ENCODE results near the gene DNAJA3. TPM values are rescaled to one million over a fixed set of nuclear protein-coding genes. Genes with fewer than 3 reads are reported as not detected.

Gene DNAJA3
- total and polyA plus RNA-seq, 2 experiments from 2014 or later: 47.2 to 51.0 TPM

DNA sequence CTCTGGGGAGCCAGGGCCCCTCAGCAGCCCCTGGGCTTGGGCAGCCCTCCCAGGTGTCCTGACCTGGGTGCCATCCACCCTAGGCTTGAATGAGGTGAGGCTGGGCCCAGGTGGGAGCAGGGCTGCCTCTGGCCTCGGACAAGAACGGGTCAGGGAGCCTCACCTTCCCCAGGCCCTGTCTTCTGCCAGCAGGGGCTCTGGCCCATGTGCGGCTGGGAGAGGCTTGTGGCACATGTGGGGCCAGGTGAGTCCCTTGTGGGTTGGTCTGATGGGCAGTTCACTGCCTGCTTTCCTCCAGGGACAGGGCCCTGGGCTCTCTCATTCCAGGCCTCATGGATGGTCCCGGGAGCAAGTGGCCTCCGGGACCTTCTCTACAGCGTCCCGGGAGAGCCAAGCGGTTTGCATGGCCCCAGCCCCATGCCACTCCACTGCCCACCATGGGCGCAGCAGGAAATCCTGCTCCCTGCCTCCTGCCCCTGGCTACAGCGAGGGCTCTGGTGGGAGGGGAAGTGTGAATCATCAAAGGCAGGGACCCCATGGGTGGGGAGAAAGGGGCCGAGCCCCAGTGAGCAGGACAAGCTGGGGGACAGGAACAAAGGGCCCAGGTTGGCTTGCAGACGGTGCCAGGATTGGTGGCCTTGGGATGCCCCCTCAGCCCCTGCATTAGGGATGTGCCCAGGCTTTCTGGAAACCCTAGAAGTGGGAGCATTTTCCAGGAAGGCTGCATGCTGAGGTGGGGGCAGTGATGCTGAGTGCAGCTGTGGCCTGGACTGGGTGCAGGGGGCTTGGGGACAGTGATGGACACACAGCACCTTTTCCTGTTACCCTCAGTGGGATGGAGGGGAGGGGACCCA, 41.9 kb upstream of the DNAJA3 start:
- TF ChIP-seq EZH2 (IDR thresholded peaks at IDR 0.05; ENCODE audit: insufficient read depth, poor library complexity, severe bottlenecking) (no peak), EZH2phosphoT487 (IDR thresholded peaks at IDR 0.05; ENCODE audit: insufficient read depth, low read depth) (no peak)
- peaks cover 71% of the 10 kb centered on the region for H3K4me1 ChIP-seq (ENCODE audit: insufficient read depth)
- H3K27ac ChIP-seq: peak overlapping the region; percentile 90
- peak; percentile 28 for DNase-seq
- H4K20me1 ChIP-seq (ENCODE audit: insufficient read depth): no peaks in the 10 kb centered on the region
- in situ Hi-C loops (cut with MboI): no loop called here
- no peaks in the 10 kb centered on the region for H3K9me2 ChIP-seq (ENCODE audit: insufficient read depth)
- no peaks in the 10 kb centered on the region for H3K27me3 ChIP-seq (replicated peaks; ENCODE audit: insufficient read depth)
- peaks cover 30% of the 10 kb centered on the region for H3K79me2 ChIP-seq (ENCODE audit: insufficient read depth)
- no peaks in the 10 kb centered on the region for H3K9me3 ChIP-seq (ENCODE audit: low read depth)
- H3K9ac ChIP-seq: peak overlapping the region; percentile 70
- H3K4me2 ChIP-seq (ENCODE audit: unreplicated experiment): peak overlapping the region; percentile 18
- H2AFZ ChIP-seq: no peak overlapping the region
- no peak overlapping the region for H3K4me3 ChIP-seq
- WGBS, 2 experiments (ENCODE audit: low coverage in 1 of 2, low lambda C conversion rate in 2 of 2, missing lambda C conversion rate in 2 of 2): 58 to 61% methylated on average over 12 of the region's 12 CpGs
- peaks cover 7% of the 10 kb centered on the region; the same call in 1 of the 2 replicates for H3K36me3 ChIP-seq (ENCODE audit: low read depth)
- H3F3A ChIP-seq (ENCODE audit: insufficient read depth): peaks cover 48% of the 10 kb centered on the region

DNA sequence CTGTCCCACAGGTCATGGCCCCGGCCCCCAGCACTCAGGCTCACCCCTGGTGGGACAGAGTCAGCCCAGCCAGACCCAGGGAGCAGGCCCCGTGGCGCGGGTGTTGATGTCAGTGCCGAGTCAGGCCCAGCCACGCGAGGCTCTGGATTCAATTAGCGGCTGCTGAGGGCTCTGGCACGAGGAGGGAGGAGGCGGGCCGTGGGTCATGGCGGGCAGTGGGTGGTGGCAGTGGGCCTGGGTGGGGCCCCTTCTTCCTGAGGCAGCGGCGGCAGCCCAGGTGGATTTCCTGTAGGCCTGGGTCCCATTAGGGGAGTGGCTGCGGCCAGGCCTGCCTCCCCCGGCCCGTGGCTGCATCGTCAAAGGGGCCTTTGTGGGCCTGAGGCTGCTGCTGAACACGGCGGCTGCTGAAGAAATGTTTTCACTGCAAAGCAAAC, 41.1 kb upstream of the DNAJA3 start:
- in situ Hi-C loops (cut with MboI): no loop called here
- Histone ChIP-seq H3K27ac (peak overlapping the region; percentile 90), H2AFZ (no peak overlapping the region), H3K9ac (peak overlapping the region; percentile 70), H3K4me3 (no peak overlapping the region), H3F3A (ENCODE audit: insufficient read depth) (peaks cover 48% of the 10 kb centered on the region), H3K9me3 (ENCODE audit: low read depth) (no peaks in the 10 kb centered on the region), H3K9me2 (ENCODE audit: insufficient read depth) (no peaks in the 10 kb centered on the region), H3K4me1 (ENCODE audit: insufficient read depth) (peaks cover 66% of the 10 kb centered on the region), H3K36me3 (ENCODE audit: low read depth) (peaks cover 7% of the 10 kb centered on the region; the same call in 1 of the 2 replicates), H4K20me1 (ENCODE audit: insufficient read depth) (no peaks in the 10 kb centered on the region), H3K27me3 (replicated peaks; ENCODE audit: insufficient read depth) (no peaks in the 10 kb centered on the region), H3K4me2 (ENCODE audit: unreplicated experiment) (no peak overlapping the region), H3K79me2 (ENCODE audit: insufficient read depth) (peaks cover 23% of the 10 kb centered on the region)
- TF ChIP-seq EZH2 (IDR thresholded peaks at IDR 0.05; ENCODE audit: insufficient read depth, poor library complexity, severe bottlenecking) (no peak), EZH2phosphoT487 (IDR thresholded peaks at IDR 0.05; ENCODE audit: insufficient read depth, low read depth) (no peak)
- 5 to 6% methylated on average over 15 to 18 of the region's 20 CpGs for WGBS, 2 experiments (ENCODE audit: low coverage in 1 of 2, low lambda C conversion rate in 2 of 2, missing lambda C conversion rate in 2 of 2)
- peak; percentile 95 for DNase-seq

- Histone ChIP-seq H3K27ac (peak overlapping the region; percentile 90), H3K4me2 (ENCODE audit: unreplicated experiment) (peak overlapping the region; percentile 10), H3K4me3 (no peak overlapping the region), H3K9me2 (ENCODE audit: insufficient read depth) (no peaks in the 10 kb centered on the region), H3K36me3 (ENCODE audit: low read depth) (peaks cover 7% of the 10 kb centered on the region; the same call in 1 of the 2 replicates), H4K20me1 (ENCODE audit: insufficient read depth) (no peaks in the 10 kb centered on the region), H2AFZ (no peak overlapping the region), H3K79me2 (ENCODE audit: insufficient read depth) (peaks cover 18% of the 10 kb centered on the region), H3K27me3 (replicated peaks; ENCODE audit: insufficient read depth) (no peaks in the 10 kb centered on the region), H3K9me3 (ENCODE audit: low read depth) (no peaks in the 10 kb centered on the region), H3K9ac (peak overlapping the region; percentile 70), H3K4me1 (ENCODE audit: insufficient read depth) (peaks cover 62% of the 10 kb centered on the region), H3F3A (ENCODE audit: insufficient read depth) (peaks cover 48% of the 10 kb centered on the region)
- in situ Hi-C loops (cut with MboI): no loop called here
- TF ChIP-seq EZH2 (IDR thresholded peaks at IDR 0.05; ENCODE audit: insufficient read depth, poor library complexity, severe bottlenecking) (no peak), EZH2phosphoT487 (IDR thresholded peaks at IDR 0.05; ENCODE audit: insufficient read depth, low read depth) (no peak)
- DNase-seq: peak; percentile 70
- WGBS, 2 experiments (ENCODE audit: low coverage in 1 of 2, low lambda C conversion rate in 2 of 2, missing lambda C conversion rate in 2 of 2): 25 to 30% methylated on average over 15 to 20 of the region's 20 CpGs
Observed at GRCh38 chr16:4385066-4385788, 40.4 kb upstream of the DNAJA3 start.

GRCh38 chr16:4385789-4386450, 39.7 kb upstream of the DNAJA3 start:
- Histone ChIP-seq H3K9ac (peak overlapping the region; percentile 70), H3K4me2 (ENCODE audit: unreplicated experiment) (peak overlapping the region; percentile 10)

More at GRCh38 chr16:4385789-4386450, 39.7 kb upstream of the DNAJA3 start:
- in situ Hi-C loops (cut with MboI): no loop called here
- Histone ChIP-seq H3K4me3 (no peak overlapping the region), H3F3A (ENCODE audit: insufficient read depth) (peaks cover 48% of the 10 kb centered on the region), H3K36me3 (ENCODE audit: low read depth) (peaks cover 7% of the 10 kb centered on the region; the same call in 1 of the 2 replicates), H4K20me1 (ENCODE audit: insufficient read depth) (no peaks in the 10 kb centered on the region), H3K27me3 (replicated peaks; ENCODE audit: insufficient read depth) (no peaks in the 10 kb centered on the region), H3K27ac (peak overlapping the region; percentile 90), H3K4me1 (ENCODE audit: insufficient read depth) (peaks cover 56% of the 10 kb centered on the region), H3K9me2 (ENCODE audit: insufficient read depth) (no peaks in the 10 kb centered on the region), H2AFZ (no peak overlapping the region), H3K9me3 (ENCODE audit: low read depth) (no peaks in the 10 kb centered on the region), H3K79me2 (ENCODE audit: insufficient read depth) (peaks cover 11% of the 10 kb centered on the region)
- peak; percentile 74 for DNase-seq
- WGBS, 2 experiments (ENCODE audit: low coverage in 1 of 2, low lambda C conversion rate in 2 of 2, missing lambda C conversion rate in 2 of 2): 22 to 23% methylated on average over 11 of the region's 11 CpGs
- TF ChIP-seq EZH2 (IDR thresholded peaks at IDR 0.05; ENCODE audit: insufficient read depth, poor library complexity, severe bottlenecking) (no peak), EZH2phosphoT487 (IDR thresholded peaks at IDR 0.05; ENCODE audit: insufficient read depth, low read depth) (no peak)
